HG03097 (cell line): ENCODE measurements around the gene C3orf20.
"Not testable (repeated sequence)": the region's sequence is repeated elsewhere in the genome, so short reads cannot be mapped to it uniquely, and the experiment has no call there.

Experiments
- ATAC-seq: cut with Tn5 transposase; IDR thresholded peaks from one replicate; pipeline ENCODE4 v1.9.1; 2021; ENCODE audit not compliant: unreplicated experiment, low FRiP score

The C3orf20 gene

GRCh38 chr3:14649466-14649865 is 25.5 kb upstream of the C3orf20 start:
- no peak for ATAC-seq

GRCh38 chr3:14650193-14650592 is 24.7 kb upstream of the C3orf20 start:
- no peak for ATAC-seq

- peak; percentile 97 for ATAC-seq
These were observed 23.3 kb upstream of the C3orf20 start, which contains the start of gene CCDC174 for GRCh38 chr3:14651440-14652251. Gene CCDC174 (plus strand): TSS chr3:14651762. CDS start chr3:14651837, 75 bp downstream.

GRCh38 chr3:14652360-14652907 is 22.5 kb upstream of the C3orf20 start:
- not testable (repeated sequence) for ATAC-seq

- no peak for ATAC-seq
These were observed 17.4 kb upstream of the C3orf20 start for GRCh38 chr3:14657579-14657978.

GRCh38 chr3:14658978-14659377 is 16.0 kb upstream of the C3orf20 start:
- no peak for ATAC-seq

- no peak for ATAC-seq
These were observed 14.0 kb upstream of the C3orf20 start for GRCh38 chr3:14660942-14661341.

- ATAC-seq: no peak
These were observed 11.4 kb upstream of the C3orf20 start for GRCh38 chr3:14663396-14664135.

- no peak for ATAC-seq
These were observed 10.8 kb upstream of the C3orf20 start for GRCh38 chr3:14664170-14664569.

- no peak for ATAC-seq
These were observed 2.4 kb upstream of the C3orf20 start for GRCh38 chr3:14672588-14672987.

GRCh38 chr3:14676881-14677280 is 1.9 kb downstream of the C3orf20 start:
- ATAC-seq: no peak

GRCh38 chr3:14678015-14678503 is 3.1 kb downstream of the C3orf20 start:
- ATAC-seq: no peak

- ATAC-seq: no peak
These were observed 5.2 kb downstream of the C3orf20 start for GRCh38 chr3:14680115-14680514.

GRCh38 chr3:14680716-14681115 is 5.8 kb downstream of the C3orf20 start:
- ATAC-seq: no peak

GRCh38 chr3:14684447-14684846 is 9.5 kb downstream of the C3orf20 start:
- ATAC-seq: no peak

GRCh38 chr3:14685179-14685578 is 10.2 kb downstream of the C3orf20 start:
- no peak for ATAC-seq

GRCh38 chr3:14687360-14687759 is 12.4 kb downstream of the C3orf20 start:
- ATAC-seq: no peak

- no peak for ATAC-seq
These were observed 13.6 kb downstream of the C3orf20 start for GRCh38 chr3:14688525-14688924.

- ATAC-seq: no peak
These were observed 14.5 kb downstream of the C3orf20 start for GRCh38 chr3:14689247-14689980.

GRCh38 chr3:14691239-14691638 is 16.3 kb downstream of the C3orf20 start:
- no peak for ATAC-seq

GRCh38 chr3:14691719-14692118 is 16.8 kb downstream of the C3orf20 start:
- ATAC-seq: no peak
